RPMI8226 (cell line): ENCODE measurements around the gene MPP7.

Experiments used
- DNase-seq: peaks from one replicate; pipeline ENCODE4 v3.0.0-alpha.2; 2015

Gene MPP7

GRCh38 chr10:28304032-28304571, 1.2 kb upstream of the MPP7 start:
- no peak for DNase-seq

- no peak for DNase-seq
Observed at GRCh38 chr10:28302012-28302637, 739 bp downstream of the MPP7 start.

DNA sequence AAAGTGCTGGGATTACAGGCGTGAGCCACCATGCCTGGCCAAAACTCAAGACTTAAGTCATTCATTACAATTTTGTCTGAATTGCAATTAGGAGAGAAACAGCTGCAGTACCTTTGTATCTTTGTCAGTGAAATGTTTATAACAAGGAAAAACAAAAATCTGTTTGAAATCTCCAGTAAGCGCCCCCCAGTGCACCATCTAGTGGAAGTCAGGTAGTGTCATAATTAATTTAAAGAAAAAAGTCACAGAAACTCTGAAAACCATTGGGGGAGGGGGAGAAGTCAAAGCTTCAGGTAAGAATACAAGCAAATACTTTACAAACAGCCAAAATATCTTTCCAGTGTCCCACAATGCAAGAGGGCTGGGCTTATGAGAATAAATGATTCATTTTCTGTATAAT, 2.8 kb downstream of the MPP7 start:
- DNase-seq, result no peak

GRCh38 chr10:28298951-28299350, 3.9 kb downstream of the MPP7 start:
- DNase-seq, result no peak

- DNase-seq, result no peak
Observed at GRCh38 chr10:28296023-28296422, 6.8 kb downstream of the MPP7 start.

- DNase-seq, result no peak
Observed at GRCh38 chr10:28295336-28295735, 7.5 kb downstream of the MPP7 start.

- DNase-seq, result no peak
Observed at GRCh38 chr10:28294809-28295208, 8.1 kb downstream of the MPP7 start.

DNA sequence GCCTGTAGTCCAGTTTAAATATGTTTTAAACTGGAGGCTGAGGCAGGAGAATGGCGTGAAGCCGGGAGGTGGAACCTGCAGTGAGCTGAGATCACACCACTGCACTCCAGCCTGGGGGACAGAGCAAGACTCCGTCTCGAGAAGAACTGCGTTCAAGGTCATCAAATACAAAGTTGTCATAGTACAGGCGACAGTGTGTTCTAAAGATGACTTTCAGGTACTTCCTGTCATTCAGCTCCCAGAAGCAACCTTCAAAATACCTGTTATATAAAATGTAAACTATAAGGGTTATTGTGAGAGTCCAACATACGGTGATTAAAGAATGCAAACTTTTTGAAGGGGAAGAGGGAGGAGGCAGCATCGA, 8.7 kb downstream of the MPP7 start:
- no peak for DNase-seq

DNA sequence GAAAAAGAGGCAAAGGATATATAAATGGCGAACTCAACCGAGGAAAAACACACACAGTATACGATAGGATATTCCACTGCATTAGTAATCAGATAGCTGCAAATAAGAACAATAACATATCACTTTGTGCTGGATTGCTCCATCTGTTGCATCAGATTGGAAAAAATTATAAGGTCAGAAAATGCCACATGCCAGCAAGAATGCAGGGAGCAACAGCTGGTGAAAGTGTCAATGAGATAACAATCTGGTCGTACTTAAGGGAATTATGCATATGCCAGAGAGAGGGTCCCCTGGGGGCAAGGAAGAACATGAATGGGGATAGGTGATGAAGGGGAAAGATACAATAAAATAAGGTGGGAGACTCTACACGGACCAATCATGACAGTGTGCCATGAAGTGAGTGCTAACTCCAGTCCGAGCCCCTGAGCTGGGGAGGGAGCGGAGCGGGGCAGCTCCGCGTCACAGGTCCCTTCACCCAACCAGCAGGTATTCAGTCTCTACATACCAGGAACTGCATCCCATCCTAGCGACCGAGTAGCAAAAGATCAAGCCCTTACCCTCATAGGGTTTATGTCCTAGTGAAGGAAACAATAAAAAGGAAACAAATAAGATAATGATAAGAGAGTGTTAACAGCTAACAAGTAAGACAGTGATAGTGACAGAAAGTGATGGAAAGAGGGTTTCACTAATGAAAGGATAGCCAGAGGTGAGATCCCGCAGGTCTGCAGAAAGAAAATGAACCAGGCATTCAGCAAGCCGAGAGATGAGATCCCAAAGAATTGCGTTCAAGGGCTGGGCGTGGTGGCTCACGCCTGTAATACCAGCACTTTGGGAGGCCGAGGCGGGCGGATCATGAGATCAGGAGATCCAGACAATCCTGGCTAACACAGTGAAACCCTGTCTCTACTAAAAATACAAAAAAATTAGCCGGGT, 9.4 kb downstream of the MPP7 start:
- no peak for DNase-seq

- DNase-seq, result no peak
Observed at GRCh38 chr10:28291881-28292297, 11.0 kb downstream of the MPP7 start.

GRCh38 chr10:28285816-28286215, 17.0 kb downstream of the MPP7 start:
- DNase-seq, result no peak

DNA sequence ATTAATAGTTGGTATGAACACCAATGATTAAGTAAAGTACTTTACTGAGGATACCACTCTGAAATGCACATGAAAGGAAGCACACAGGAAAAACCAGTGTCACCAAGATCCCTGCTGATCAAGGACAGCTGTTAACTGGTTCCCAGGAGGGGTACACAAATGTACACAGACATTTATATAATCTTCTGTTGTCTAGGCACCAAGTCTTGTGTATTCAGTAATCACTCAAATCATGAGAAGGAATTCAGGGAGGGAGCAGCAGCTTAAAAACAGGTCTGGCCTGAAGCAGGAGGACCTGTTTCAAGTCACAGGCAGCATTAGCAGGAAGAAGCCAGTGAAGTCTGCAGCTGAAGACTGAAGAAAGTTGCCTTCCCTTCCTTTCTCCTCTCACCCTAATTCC, 18.7 kb downstream of the MPP7 start:
- DNase-seq, result no peak

- DNase-seq, result no peak
Observed at GRCh38 chr10:28283251-28283650, 19.6 kb downstream of the MPP7 start.

- no peak for DNase-seq
Observed at GRCh38 chr10:28282336-28282735, 20.5 kb downstream of the MPP7 start.

GRCh38 chr10:28281726-28282315, 21.0 kb downstream of the MPP7 start:
- no peak for DNase-seq

DNA sequence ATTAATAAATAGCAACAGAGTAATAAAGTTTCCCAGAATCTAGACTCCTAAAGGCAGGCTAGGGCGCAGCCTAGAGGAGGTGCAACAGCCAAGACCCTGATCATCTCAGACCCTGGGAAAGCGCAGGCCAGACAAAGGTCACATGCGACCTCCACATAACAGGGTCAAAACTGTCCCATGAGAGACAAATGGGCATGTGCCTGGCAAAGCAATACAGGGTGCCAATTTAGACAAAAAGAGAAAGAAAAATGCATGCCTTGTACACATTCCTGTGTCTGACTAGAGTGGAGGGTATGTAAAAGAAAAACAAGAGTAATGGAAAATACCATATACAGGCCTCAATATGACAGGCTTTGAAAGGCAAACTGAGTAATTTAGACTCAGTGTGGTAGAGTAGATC, 22.2 kb downstream of the MPP7 start:
- DNase-seq, result no peak

GRCh38 chr10:28279878-28280277, 23.0 kb downstream of the MPP7 start:
- no peak for DNase-seq

DNA sequence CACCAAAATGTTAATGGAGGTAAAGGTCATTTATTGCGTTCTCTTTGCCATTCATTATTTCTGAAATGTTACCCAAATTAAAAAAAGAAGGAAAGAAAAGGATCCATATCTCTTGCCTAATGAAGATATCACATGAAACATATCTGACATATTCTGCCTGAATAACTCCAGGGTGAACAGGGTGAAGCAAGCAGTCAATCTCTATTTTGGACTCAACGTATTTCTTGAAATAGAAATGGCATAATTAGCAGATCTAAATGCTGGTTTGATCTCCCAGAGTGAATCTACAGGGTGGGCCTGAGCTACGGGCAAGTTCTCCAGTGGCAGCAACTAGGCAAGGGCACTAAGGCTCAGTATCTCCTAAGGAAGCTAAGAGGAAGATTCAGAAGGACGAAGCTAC, 24.0 kb downstream of the MPP7 start:
- no peak for DNase-seq

DNA sequence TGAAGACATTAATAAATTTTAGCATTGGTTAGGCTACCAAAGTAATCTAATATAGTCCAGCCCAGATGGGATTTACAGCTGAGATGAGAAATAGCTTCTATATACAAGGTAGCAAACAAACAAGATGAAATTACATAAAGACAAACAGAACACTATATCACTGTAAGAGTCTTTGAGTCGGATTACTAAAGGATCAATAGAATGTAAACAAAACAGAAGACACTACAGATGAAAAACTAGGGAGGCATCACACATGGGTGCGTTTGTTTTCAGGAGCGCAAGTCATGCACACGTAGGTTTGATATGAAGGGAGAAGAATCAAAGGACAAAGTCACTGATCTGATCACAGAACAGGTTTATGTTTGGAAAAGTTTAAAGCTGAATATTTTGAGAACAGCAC, 26.5 kb downstream of the MPP7 start:
- DNase-seq, result no peak

- DNase-seq, result no peak
Observed at GRCh38 chr10:28274475-28274874, 28.4 kb downstream of the MPP7 start.

DNA sequence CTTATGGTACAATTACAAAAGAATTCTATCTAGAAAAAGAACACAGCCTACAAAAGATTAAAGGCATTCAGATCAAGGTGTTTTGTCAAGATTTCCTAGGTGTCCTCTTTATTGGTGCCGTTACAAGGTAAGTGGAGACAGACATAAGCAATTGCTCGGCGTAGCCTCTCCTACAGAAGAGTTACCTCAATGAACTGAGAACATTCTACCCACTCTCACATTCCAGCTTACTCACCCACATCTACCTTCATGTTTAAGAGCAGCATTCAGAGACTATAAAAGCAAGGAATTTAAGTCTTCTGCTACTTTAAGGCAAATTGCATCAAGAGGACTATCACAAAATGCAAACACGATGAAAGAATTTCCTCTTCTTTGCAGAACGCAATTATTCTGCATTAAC, 29.5 kb downstream of the MPP7 start:
- DNase-seq, result no peak

GRCh38 chr10:28269842-28270456, 32.9 kb downstream of the MPP7 start:
- DNase-seq, result no peak

GRCh38 chr10:28266449-28267224, 36.2 kb downstream of the MPP7 start:
- DNase-seq, result no peak
